Thyroid gland (tissue), 4 donors: Measurements from ENCODE around the gene DCUN1D2. TPM values are rescaled to one million over a fixed set of nuclear protein-coding genes. Genes with fewer than 3 reads are reported as not detected.

Experiments used
- DNase-seq, 2 donors: peaks; one replicate each; pipeline ENCODE4 v3.0.0-alpha.2; 2019
- H3K27ac ChIP-seq, 3 donors: fragments of 200-600 bp; sonication (generic); 1 replicate in 2 of 3; 2 replicates in 1 of 3; pipeline ENCODE4 v1.5.1; 2016 to 2019; ENCODE audit warnings: mild to moderate bottlenecking in 1 of 3, moderate library complexity in 1 of 3
- H3K27me3 ChIP-seq: fragments of 200-600 bp; sonication (generic); one replicate; pipeline ENCODE4 v1.5.1; 2019
- H3K36me3 ChIP-seq, 2 donors: fragments of 200-600 bp; sonication (generic); one replicate each; pipeline ENCODE4 v1.5.1; 2016 to 2019
- H3K4me1 ChIP-seq, 2 donors: fragments of 200-600 bp; sonication (generic); one replicate each; pipeline ENCODE4 v1.5.1; 2017 to 2019
- H3K4me3 ChIP-seq, 3 donors: fragments of 200-600 bp; sonication (generic); replicated peaks in 1 of 3; 1 replicate in 2 of 3; 2 replicates in 1 of 3; pipeline ENCODE4 v1.5.1; 2016; ENCODE audit warnings: mild to moderate bottlenecking in 1 of 3
- H3K9me3 ChIP-seq: fragments of 200-600 bp; sonication (generic); one replicate; pipeline ENCODE4 v1.5.1; 2017
- CTCF ChIP-seq, 6 experiments: fragments of 200-600 bp in 3 of 6; fragments of 450-650 bp in 3 of 6; sonication (generic) in 3 of 6; IDR thresholded peaks; one replicate each; pipeline ENCODE4 v1.5.1; 2016 to 2019; ENCODE audit warnings: antibody characterized with exemption in 6 of 6, mild to moderate bottlenecking in 2 of 6, inconsistent platforms in 1 of 6, moderate library complexity in 1 of 6
- POLR2A ChIP-seq, 2 donors: fragments of 450-650 bp; IDR thresholded peaks; one replicate each; pipeline ENCODE4 v1.6.1; 2017; ENCODE audit warnings: antibody characterized with exemption in 2 of 2, mild to moderate bottlenecking in 2 of 2, moderate library complexity in 1 of 2
- WGBS, 2 donors: methylation state at CpG; one replicate each; pipeline ENCODE4 v1.1.5; 2017; 5-methylcytosine and 5-hydroxymethylcytosine counted together
- intact Hi-C: fragments of 100-400 bp; cut with DNase I; formaldehyde crosslinking; loops from one replicate; pipeline ENCODE4 v1.15.1; 2023
- total RNA-seq, 4 donors: library from RNA; depleted of rRNA; stranded (reverse); fragments of >200 nt; gene quantifications; one replicate each; pipeline ENCODE4 v1.2.3, GENCODE V29; 2016

The DCUN1D2 gene
- total RNA-seq, 4 donors from 2014 or later: 8.8 to 15.3 (median 10.4) TPM

GRCh38 chr13:113460599-113460998, 29.9 kb downstream of the DCUN1D2 start:
- H3K27ac ChIP-seq: no peak overlapping the region
- intact Hi-C loops: no loop called here
- no peaks in the 10 kb centered on the region for H3K9me3 ChIP-seq
- H3K36me3 ChIP-seq: peaks cover 13 to 21% of the 10 kb centered on the region in 2 donors
- no peaks in the 10 kb centered on the region for H3K27me3 ChIP-seq
- 92 to 98% methylated on average over 9 to 12 of the region's 14 CpGs for WGBS, 2 donors
- no peak for DNase-seq
- no peak for TF ChIP-seq CTCF (IDR thresholded peaks at IDR 0.05)
- no peak for TF ChIP-seq POLR2A (IDR thresholded peaks at IDR 0.05)
- no peak overlapping the region for H3K4me3 ChIP-seq
- H3K4me1 ChIP-seq: no peaks in the 10 kb centered on the region

- no peak for DNase-seq
- Histone ChIP-seq H3K27ac (no peak overlapping the region), H3K9me3 (no peaks in the 10 kb centered on the region), H3K4me1 (no peaks in the 10 kb centered on the region), H3K4me3 (no peak overlapping the region), H3K36me3 (peaks cover 13 to 21% of the 10 kb centered on the region in 2 donors), H3K27me3 (no peaks in the 10 kb centered on the region)
- WGBS, 2 donors: 97 to 98% methylated on average over 10 to 14 of the region's 14 CpGs
- intact Hi-C loops: no loop called here
- no peak for TF ChIP-seq CTCF (IDR thresholded peaks at IDR 0.05)
- TF ChIP-seq POLR2A (IDR thresholded peaks at IDR 0.05): no peak
These were observed 30.4 kb downstream of the DCUN1D2 start for GRCh38 chr13:113460064-113460555.

GRCh38 chr13:113458253-113459065, 32.1 kb downstream of the DCUN1D2 start:
- H3K4me3 ChIP-seq: no peak overlapping the region

GRCh38 chr13:113457510-113457909, 33.0 kb downstream of the DCUN1D2 start:
- Histone ChIP-seq H3K36me3 (peaks cover 13 to 21% of the 10 kb centered on the region in 2 donors), H3K4me1 (no peaks in the 10 kb centered on the region), H3K27ac (no peak overlapping the region), H3K9me3 (no peaks in the 10 kb centered on the region), H3K27me3 (no peaks in the 10 kb centered on the region), H3K4me3 (no peak overlapping the region)
- no peak for DNase-seq
- no peak for TF ChIP-seq POLR2A (IDR thresholded peaks at IDR 0.05)
- TF ChIP-seq CTCF (IDR thresholded peaks at IDR 0.05): no peak
- intact Hi-C loops: no loop called here
- WGBS, 2 donors: 94% methylated on average over 27 of the region's 27 CpGs

More at GRCh38 chr13:113458253-113459065, 32.1 kb downstream of the DCUN1D2 start:
- TF ChIP-seq POLR2A (IDR thresholded peaks at IDR 0.05): no peak
- peak in 4 of 6 experiments; percentile 5 to 22 (median 20) for TF ChIP-seq CTCF (IDR thresholded peaks at IDR 0.05)
- Histone ChIP-seq H3K27ac (no peak overlapping the region), H3K4me1 (no peaks in the 10 kb centered on the region), H3K36me3 (peaks cover 13 to 21% of the 10 kb centered on the region in 2 donors), H3K27me3 (no peaks in the 10 kb centered on the region), H3K9me3 (no peaks in the 10 kb centered on the region)
- intact Hi-C loops: no loop called here
- no peak for DNase-seq
- WGBS, 2 donors: 70 to 80% methylated on average over 21 to 23 of the region's 23 CpGs

- no peak for DNase-seq
- TF ChIP-seq CTCF (IDR thresholded peaks at IDR 0.05): no peak
- no peak for TF ChIP-seq POLR2A (IDR thresholded peaks at IDR 0.05)
- H3K27me3 ChIP-seq: no peaks in the 10 kb centered on the region
- H3K4me3 ChIP-seq: no peak overlapping the region
- H3K4me1 ChIP-seq: no peaks in the 10 kb centered on the region
- intact Hi-C loops: no loop called here
- 92 to 97% methylated on average over 11 to 16 of the region's 16 CpGs for WGBS, 2 donors
- peaks cover 13 to 21% of the 10 kb centered on the region in 2 donors for H3K36me3 ChIP-seq
- no peak overlapping the region for H3K27ac ChIP-seq
- H3K9me3 ChIP-seq: no peaks in the 10 kb centered on the region
These were observed 34.3 kb downstream of the DCUN1D2 start for GRCh38 chr13:113456116-113456702.
